HCT116 (cell line): ENCODE measurements around the gene ATP2B3. TPM values are rescaled to one million over a fixed set of nuclear protein-coding genes. Genes with fewer than 3 reads are reported as not detected.

ENCODE experiments used
- ATAC-seq: fragments of 200-7000 bp; cut with Tn5 transposase; 2 replicates; pipeline ENCODE4 v1.9.1; 2020; ENCODE audit warnings: mild to moderate bottlenecking, moderate library complexity
- BruUV-seq: library from RNA; stranded (reverse); fragments of 400-500 nt; replicated peaks from 2 replicates; lab custom pipeline; 2021; lab: Mats Ljungman, UMichigan
- CTCF ChIA-PET: fragments of 300-600 bp; sonication (Branson Sonifier 250); formaldehyde crosslinking; loops from one replicate; lab custom pipeline; 2021; ENCODE audit warnings: antibody characterized with exemption; lab: Charles Lee
- POLR2A ChIA-PET: fragments of 300-600, 350-600 bp; sonication (Branson Sonifier 250); formaldehyde crosslinking; loops from one replicate; lab custom pipeline; 2021; ENCODE audit warnings: antibody characterized with exemption; lab: Charles Lee
- RAD21 ChIA-PET, 2 experiments: fragments of 300-600 bp; sonication (Branson Sonifier 250); formaldehyde crosslinking; loops; one replicate each; lab custom pipeline; 2023; ENCODE audit warnings: low total read pairs in 2 of 2; ENCODE audit not compliant: uncharacterized antibody in 2 of 2, unreplicated experiment in 2 of 2, low non-redundant PET in 1 of 2; lab: Charles Lee
- DNase-seq: peaks from one replicate; pipeline ENCODE4 v3.0.0-alpha.2; 2010; ENCODE audit warnings: low read depth, low spot score
- H2AFZ ChIP-seq: fragments of 200-600 bp; shearing (Covaris generic), sonication (generic); 2 replicates; pipeline ENCODE4 v1.6.1; 2017; ENCODE audit warnings: low read depth, mixed run types, mixed read lengths, antibody characterized with exemption, low read length; ENCODE audit not compliant: poor library complexity, severe bottlenecking
- H3K27ac ChIP-seq: 2 replicates; pipeline ENCODE4 v1.5.1; 2012; ENCODE audit warnings: low read depth, low read length
- H3K27me3 ChIP-seq: fragments of 200-600 bp; sonication (generic); 2 replicates; pipeline ENCODE4 v1.6.1; 2016; ENCODE audit warnings: mixed run types, low read length, mixed read lengths; ENCODE audit not compliant: insufficient read depth
- H3K36me3 ChIP-seq, 2 experiments: fragments of 200-500 bp in 1 of 2; fragments of 200-600 bp in 1 of 2; sonication (Bioruptor generic) in 1 of 2; sonication (generic) in 1 of 2; 2 replicates each; pipeline versions ENCODE4 v1.5.1 to v1.6.1; 2014 to 2016; ENCODE audit warnings: low read length in 2 of 2, inconsistent platforms in 1 of 2, mixed read lengths in 1 of 2, mixed run types in 1 of 2; ENCODE audit not compliant: insufficient read depth in 2 of 2, control insufficient read depth in 1 of 2
- H3K4me1 ChIP-seq, 2 experiments: fragments of 200-600 bp in 1 of 2; sonication (generic) in 1 of 2; 2 replicates each; pipeline versions ENCODE4 v1.5.1 to v1.6.1; 2012 to 2017; ENCODE audit warnings: low read length in 2 of 2, inconsistent platforms in 1 of 2, mild to moderate bottlenecking in 1 of 2, mixed read lengths in 1 of 2, mixed run types in 1 of 2, moderate library complexity in 1 of 2; ENCODE audit not compliant: insufficient read depth in 2 of 2, control insufficient read depth in 1 of 2
- H3K4me2 ChIP-seq: fragments of 200-600 bp; sonication (generic); 2 replicates; pipeline ENCODE4 v1.6.1; 2017; ENCODE audit warnings: mixed run types, low read length, mixed read lengths
- H3K4me3 ChIP-seq, 2 experiments: fragments of 200-600 bp in 1 of 2; sonication (generic) in 1 of 2; replicated peaks in 1 of 2; 2 replicates each; pipeline ENCODE4 v1.5.1; 2011 to 2016; ENCODE audit warnings: low read length in 2 of 2, control low read depth in 1 of 2, low read depth in 1 of 2, mild to moderate bottlenecking in 1 of 2, mixed read lengths in 1 of 2, mixed run types in 1 of 2
- H3K79me2 ChIP-seq: fragments of 200-600 bp; sonication (generic); 2 replicates; pipeline ENCODE4 v1.6.1; 2017; ENCODE audit warnings: mild to moderate bottlenecking, mixed run types, low read length, moderate library complexity, mixed read lengths; ENCODE audit not compliant: insufficient read depth
- H3K9ac ChIP-seq: fragments of 200-600 bp; sonication (generic); 2 replicates; pipeline ENCODE4 v1.6.1; 2016; ENCODE audit warnings: low read length, mixed read lengths
- H3K9me2 ChIP-seq: fragments of 200-600 bp; sonication (generic), shearing (Covaris generic); 2 replicates; pipeline ENCODE4 v1.6.1; 2017; ENCODE audit warnings: mixed run types, mild to moderate bottlenecking, moderate library complexity; ENCODE audit not compliant: insufficient read depth
- H3K9me3 ChIP-seq, 2 experiments: fragments of 200-500 bp in 1 of 2; fragments of 200-600 bp in 1 of 2; sonication (Bioruptor generic) in 1 of 2; sonication (generic) in 1 of 2; 2 replicates each; pipeline ENCODE4 v1.6.1; 2014 to 2017; ENCODE audit warnings: low read length in 2 of 2, mixed read lengths in 2 of 2, inconsistent platforms in 1 of 2, low read depth in 1 of 2, mild to moderate bottlenecking in 1 of 2, mixed run types in 1 of 2, moderate library complexity in 1 of 2; ENCODE audit not compliant: control insufficient read depth in 1 of 2, insufficient read depth in 1 of 2
- H4K20me1 ChIP-seq: fragments of 200-600 bp; sonication (generic), shearing (Covaris generic); 2 replicates; pipeline ENCODE4 v1.6.1; 2017; ENCODE audit warnings: mixed run types, mild to moderate bottlenecking, moderate library complexity; ENCODE audit not compliant: insufficient read depth
- CTCF ChIP-seq, 3 experiments: fragments of 200-600 bp in 1 of 3; sonication (generic) in 1 of 3; IDR thresholded peaks in 2 of 3; conservative IDR thresholded peaks in 1 of 3; 2 replicates each; pipeline ENCODE4 v1.5.1; 2012 to 2017; ENCODE audit warnings: low read depth in 2 of 3, low read length in 2 of 3, antibody characterized with exemption in 1 of 3, borderline replicate concordance in 1 of 3, control low read depth in 1 of 3, mild to moderate bottlenecking in 1 of 3, mixed read lengths in 1 of 3, mixed run types in 1 of 3, moderate library complexity in 1 of 3; ENCODE audit not compliant: insufficient read depth in 1 of 3
- JUND ChIP-seq: IDR thresholded peaks from 2 replicates; pipeline ENCODE4 v1.6.1; 2012
- MAX ChIP-seq: IDR thresholded peaks from 2 replicates; pipeline ENCODE4 v1.6.1; 2012
- POLR2A ChIP-seq: IDR thresholded peaks from 2 replicates; pipeline ENCODE4 v1.7.0; 2011; ENCODE audit warnings: borderline replicate concordance; ENCODE audit not compliant: insufficient read depth, insufficient read length; ENCODE audit errors: extremely low read depth
- POLR2AphosphoS5 ChIP-seq: IDR thresholded peaks from 2 replicates; pipeline ENCODE4 v1.6.1; 2011; ENCODE audit warnings: mild to moderate bottlenecking, low read depth, low read length, moderate library complexity
- RAD21 ChIP-seq: IDR thresholded peaks from 2 replicates; pipeline ENCODE4 v1.6.1; 2012; ENCODE audit warnings: low read depth, mild to moderate bottlenecking
- REST ChIP-seq: IDR thresholded peaks from 2 replicates; pipeline ENCODE4 v1.6.1; 2012; ENCODE audit warnings: low read depth
- SIN3A ChIP-seq: IDR thresholded peaks from 2 replicates; pipeline ENCODE4 v1.6.1; 2012; ENCODE audit warnings: low read depth
- SP1 ChIP-seq: IDR thresholded peaks from 2 replicates; pipeline ENCODE4 v1.6.1; 2012; ENCODE audit warnings: low read depth
- TCF7L2 ChIP-seq: IDR thresholded peaks from 2 replicates; pipeline ENCODE4 v1.7.0; 2011; ENCODE audit warnings: borderline replicate concordance, inconsistent platforms; ENCODE audit not compliant: insufficient read depth, insufficient read length; ENCODE audit errors: extremely low read depth
- YY1 ChIP-seq: IDR thresholded peaks from 2 replicates; pipeline ENCODE4 v1.6.1; 2011; ENCODE audit warnings: low read length, low read depth, moderate library complexity, mild to moderate bottlenecking; ENCODE audit not compliant: insufficient replicate concordance; ENCODE audit errors: extremely low read depth
- ZFX ChIP-seq: fragments of 450-650 bp; IDR thresholded peaks from 2 replicates; pipeline ENCODE4 v1.6.1; 2017
- ZNF274 ChIP-seq: fragments of 200-500 bp; sonication (Bioruptor generic); IDR thresholded peaks from 2 replicates; pipeline ENCODE4 v1.6.1; 2014; ENCODE audit warnings: mild to moderate bottlenecking, low read depth, low read length, inconsistent platforms
- intact Hi-C: fragments of 100-400 bp; cut with micrococcal nuclease; formaldehyde crosslinking; loops from 2 replicates; pipeline ENCODE4 v1.10.0; 2022
- total RNA-seq: library from RNA; stranded (reverse); gene quantifications from one replicate; pipeline ENCODE4 v1.2.1, GENCODE V29; 2021; ENCODE audit not compliant: unreplicated experiment

ATP2B3 gene
- total RNA-seq, 1 experiment from 2014 or later = not detected

GRCh38 chrX:153578200-153578835, 60.9 kb downstream of the ATP2B3 start:
- DNase-seq (no peak), ATAC-seq (peak; percentile 44; the same call in 1 of the 2 replicates)
- Histone ChIP-seq H3K9me2 (no peaks in the 10 kb centered on the region), H2AFZ (no peak overlapping the region), H4K20me1 (no peaks in the 10 kb centered on the region), H3K9ac (no peak overlapping the region), H3K36me3 (no peaks in the 10 kb centered on the region), H3K27me3 (no peaks in the 10 kb centered on the region), H3K4me2 (no peak overlapping the region), H3K79me2 (no peaks in the 10 kb centered on the region), H3K4me1 (no peaks in the 10 kb centered on the region), H3K27ac (no peak overlapping the region)
- CTCF ChIA-PET = no interaction called here
- intact Hi-C loops = no loop called here
- POLR2A ChIA-PET = no interaction called here
- RAD21 ChIA-PET = no interaction called here
- peak in 1 of 3 experiments; percentile 15; a peak in 1 of 6 replicates for TF ChIP-seq CTCF (IDR thresholded peaks at IDR 0.05 in 2 of 3, conservative IDR thresholded peaks at IDR 0.05 in 1 of 3; ENCODE audit: borderline replicate concordance in 1 of 3, insufficient read depth in 1 of 3, low read depth in 2 of 3, low read length in 2 of 3)
- TF ChIP-seq MAX = no peak
- TF ChIP-seq, all 23 proteins: peak for 1
- Histone ChIP-seq H3K9me3 (no peaks in the 10 kb centered on the region), H3K4me3 (no peak overlapping the region)
- BruUV-seq = no TSS peak

- intact Hi-C loops = no loop called here
- CTCF ChIA-PET = no interaction called here
- Histone ChIP-seq H3K4me3 (no peak overlapping the region), H3K9me3 (no peaks in the 10 kb centered on the region), H3K27me3 (no peaks in the 10 kb centered on the region), H3K27ac (no peak overlapping the region), H3K9me2 (no peaks in the 10 kb centered on the region), H3K4me2 (no peak overlapping the region), H4K20me1 (no peaks in the 10 kb centered on the region), H3K4me1 (no peaks in the 10 kb centered on the region), H3K9ac (no peak overlapping the region), H3K79me2 (no peaks in the 10 kb centered on the region), H3K36me3 (no peaks in the 10 kb centered on the region), H2AFZ (no peak overlapping the region)
- BruUV-seq = no TSS peak
- ATAC-seq = no peak
- POLR2A ChIA-PET = no interaction called here
- RAD21 ChIA-PET = no interaction called here
- no peak for DNase-seq
- TF ChIP-seq TCF7L2 (no peak), ZNF274 (no peak), YY1 (no peak), POLR2A (no peak), REST (no peak), SIN3A (no peak), SP1 (no peak), POLR2AphosphoS5 (no peak), ZFX (no peak), JUND (no peak), RAD21 (no peak)
These were observed 61.4 kb downstream of the ATP2B3 start for GRCh38 chrX:153578889-153579288.
